ENCODE results near the gene PAXIP1. TPM values are rescaled to one million over a fixed set of nuclear protein-coding genes. Genes with fewer than 3 reads are reported as not detected.
"Not testable (repeated sequence)": the region's sequence is repeated elsewhere in the genome, so short reads cannot be mapped to it uniquely, and the experiment has no call there.

Gene PAXIP1
- total RNA-seq, 1 donor from 2014 or later, result 33.6 TPM

- Mint-ChIP-seq H3K4me1 (ENCODE audit: low read depth) (no peaks in the 10 kb centered on the region), H3K9me3 (no peaks in the 10 kb centered on the region), H3K36me3 (ENCODE audit: low read depth) (peaks cover 80% of the 10 kb centered on the region), H3K27ac (no peak overlapping the region), H3K27me3 (ENCODE audit: low read depth) (no peaks in the 10 kb centered on the region), H3K4me3 (ENCODE audit: low read depth) (no peak overlapping the region)
- intact Hi-C loops (cut with micrococcal nuclease), result no loop called here
- DNase-seq (ENCODE audit: low spot score), result no peak
These were observed 42.7 kb downstream of the PAXIP1 start for GRCh38 chr7:154960063-154960790.

GRCh38 chr7:154956427-154956826 is 46.5 kb downstream of the PAXIP1 start:
- intact Hi-C loops (cut with micrococcal nuclease), result no loop called here
- no peak for DNase-seq (ENCODE audit: low spot score)
- H3K9me3 Mint-ChIP-seq, result no peaks in the 10 kb centered on the region
- no peaks in the 10 kb centered on the region for H3K4me1 Mint-ChIP-seq (ENCODE audit: low read depth)
- no peaks in the 10 kb centered on the region for H3K27me3 Mint-ChIP-seq (ENCODE audit: low read depth)
- peaks cover 76% of the 10 kb centered on the region for H3K36me3 Mint-ChIP-seq (ENCODE audit: low read depth)
- H3K27ac Mint-ChIP-seq, result no peak overlapping the region
- H3K4me3 Mint-ChIP-seq (ENCODE audit: low read depth), result no peak overlapping the region

GRCh38 chr7:154953006-154953684 is 49.8 kb downstream of the PAXIP1 start:
- Mint-ChIP-seq H3K4me3 (ENCODE audit: low read depth) (no peak overlapping the region), H3K36me3 (ENCODE audit: low read depth) (peaks cover 72% of the 10 kb centered on the region), H3K27me3 (ENCODE audit: low read depth) (no peaks in the 10 kb centered on the region), H3K9me3 (no peaks in the 10 kb centered on the region), H3K27ac (no peak overlapping the region), H3K4me1 (ENCODE audit: low read depth) (no peaks in the 10 kb centered on the region)
- intact Hi-C loops (cut with micrococcal nuclease), result loop anchor here (1.0 to 5.0 kb wide), 2 partner anchors 25 to 41 kb away; no protein-coding TSS in a partner anchor
- no peak for DNase-seq (ENCODE audit: low spot score)

- no peak overlapping the region for H3K27ac Mint-ChIP-seq
- no peak overlapping the region for H3K4me3 Mint-ChIP-seq (ENCODE audit: low read depth)
- DNase-seq (ENCODE audit: low spot score), result no peak
- no peaks in the 10 kb centered on the region for H3K4me1 Mint-ChIP-seq (ENCODE audit: low read depth)
- no peaks in the 10 kb centered on the region for H3K27me3 Mint-ChIP-seq (ENCODE audit: low read depth)
- intact Hi-C loops (cut with micrococcal nuclease), result loop anchor here (5.0 kb wide), 1 partner anchor 39 kb away; no protein-coding TSS in a partner anchor
- H3K36me3 Mint-ChIP-seq (ENCODE audit: low read depth), result peaks cover 69% of the 10 kb centered on the region
- no peaks in the 10 kb centered on the region for H3K9me3 Mint-ChIP-seq
These were observed 52.0 kb downstream of the PAXIP1 start for GRCh38 chr7:154950960-154951359.

GRCh38 chr7:154947604-154948003 is 55.3 kb downstream of the PAXIP1 start:
- DNase-seq (ENCODE audit: low spot score), result no peak
- Mint-ChIP-seq H3K27me3 (ENCODE audit: low read depth) (no peaks in the 10 kb centered on the region), H3K36me3 (ENCODE audit: low read depth) (peaks cover 73% of the 10 kb centered on the region), H3K27ac (no peak overlapping the region), H3K9me3 (no peaks in the 10 kb centered on the region), H3K4me1 (ENCODE audit: low read depth) (no peaks in the 10 kb centered on the region), H3K4me3 (ENCODE audit: low read depth) (no peak overlapping the region)
- intact Hi-C loops (cut with micrococcal nuclease), result no loop called here

GRCh38 chr7:154946166-154946565 is 56.8 kb downstream of the PAXIP1 start:
- Mint-ChIP-seq H3K27me3 (ENCODE audit: low read depth) (no peaks in the 10 kb centered on the region), H3K4me1 (ENCODE audit: low read depth) (no peaks in the 10 kb centered on the region), H3K9me3 (no peaks in the 10 kb centered on the region), H3K36me3 (ENCODE audit: low read depth) (peaks cover 69% of the 10 kb centered on the region), H3K4me3 (ENCODE audit: low read depth) (no peak overlapping the region), H3K27ac (no peak overlapping the region)
- intact Hi-C loops (cut with micrococcal nuclease), result no loop called here
- DNase-seq (ENCODE audit: low spot score), result no peak

GRCh38 chr7:154943906-154944305 is 59.0 kb downstream of the PAXIP1 start:
- no peak overlapping the region for H3K27ac Mint-ChIP-seq
- H3K27me3 Mint-ChIP-seq (ENCODE audit: low read depth), result no peaks in the 10 kb centered on the region
- peaks cover 58% of the 10 kb centered on the region for H3K36me3 Mint-ChIP-seq (ENCODE audit: low read depth)
- H3K4me1 Mint-ChIP-seq (ENCODE audit: low read depth), result no peaks in the 10 kb centered on the region
- intact Hi-C loops (cut with micrococcal nuclease), result no loop called here
- no peak for DNase-seq (ENCODE audit: low spot score)
- no peak overlapping the region for H3K4me3 Mint-ChIP-seq (ENCODE audit: low read depth)
- H3K9me3 Mint-ChIP-seq, result no peaks in the 10 kb centered on the region

GRCh38 chr7:154942691-154943090 is 60.2 kb downstream of the PAXIP1 start:
- Mint-ChIP-seq H3K4me1 (ENCODE audit: low read depth) (no peaks in the 10 kb centered on the region), H3K36me3 (ENCODE audit: low read depth) (peaks cover 50% of the 10 kb centered on the region), H3K4me3 (ENCODE audit: low read depth) (no peak overlapping the region), H3K9me3 (peaks cover 10% of the 10 kb centered on the region), H3K27me3 (ENCODE audit: low read depth) (no peaks in the 10 kb centered on the region), H3K27ac (no peak overlapping the region)
- intact Hi-C loops (cut with micrococcal nuclease), result no loop called here
- no peak for DNase-seq (ENCODE audit: low spot score)

- Mint-ChIP-seq H3K27ac (no peak overlapping the region), H3K27me3 (ENCODE audit: low read depth) (no peaks in the 10 kb centered on the region), H3K36me3 (ENCODE audit: low read depth) (peaks cover 38% of the 10 kb centered on the region), H3K9me3 (peaks cover 44% of the 10 kb centered on the region), H3K4me1 (ENCODE audit: low read depth) (no peaks in the 10 kb centered on the region), H3K4me3 (ENCODE audit: low read depth) (no peak overlapping the region)
- intact Hi-C loops (cut with micrococcal nuclease), result no loop called here
- no peak for DNase-seq (ENCODE audit: low spot score)
These were observed 65.1 kb downstream of the PAXIP1 start for GRCh38 chr7:154937837-154938236.

GRCh38 chr7:154934353-154934952 is 68.5 kb downstream of the PAXIP1 start:
- DNase-seq (ENCODE audit: low spot score); H3K4me1 Mint-ChIP-seq (ENCODE audit: low read depth); H3K27me3 Mint-ChIP-seq (ENCODE audit: low read depth); H3K27ac Mint-ChIP-seq; H3K4me3 Mint-ChIP-seq (ENCODE audit: low read depth); intact Hi-C loops (cut with micrococcal nuclease): not testable (repeated sequence)
- Mint-ChIP-seq H3K36me3 (ENCODE audit: low read depth) (peaks cover 25% of the 10 kb centered on the region), H3K9me3 (peaks cover 44% of the 10 kb centered on the region)

- no peaks in the 10 kb centered on the region for H3K27me3 Mint-ChIP-seq (ENCODE audit: low read depth)
- no peak overlapping the region for H3K27ac Mint-ChIP-seq
- H3K9me3 Mint-ChIP-seq, result peaks cover 29% of the 10 kb centered on the region
- DNase-seq (ENCODE audit: low spot score), result no peak
- H3K4me1 Mint-ChIP-seq (ENCODE audit: low read depth), result peaks cover 22% of the 10 kb centered on the region
- peaks cover 25% of the 10 kb centered on the region for H3K36me3 Mint-ChIP-seq (ENCODE audit: low read depth)
- intact Hi-C loops (cut with micrococcal nuclease), result no loop called here
- H3K4me3 Mint-ChIP-seq (ENCODE audit: low read depth), result no peak overlapping the region
These were observed 71.0 kb downstream of the PAXIP1 start for GRCh38 chr7:154931906-154932305.

GRCh38 chr7:154929006-154929726 is 73.8 kb downstream of the PAXIP1 start:
- Mint-ChIP-seq H3K27me3 (ENCODE audit: low read depth) (peaks cover 12% of the 10 kb centered on the region), H3K4me1 (ENCODE audit: low read depth) (peaks cover 22% of the 10 kb centered on the region), H3K9me3 (peaks cover 11% of the 10 kb centered on the region), H3K36me3 (ENCODE audit: low read depth) (peaks cover 11% of the 10 kb centered on the region), H3K27ac (peak overlapping the region; percentile 94), H3K4me3 (ENCODE audit: low read depth) (peak overlapping the region; percentile 87)
- intact Hi-C loops (cut with micrococcal nuclease), result loop anchor here (2.0 to 10.0 kb wide), 3 partner anchors 146 to 606 kb away; no protein-coding TSS in a partner anchor
- no peak for DNase-seq (ENCODE audit: low spot score)

Measured in activated T-helper 2 cell treated with anti-CD3 and anti-CD28 coated beads, Interferon-gamma antibody, Interleukin-2, Interleukin-4, amounts not matched to agents 10 μg/mL and 5 μg/mL and 100 μg/mL, durations not matched to agents 14 hours and 24 hours and 36 hours (primary cell).